ENCODE data around the gene PPP2R3A. TPM values are rescaled to one million over a fixed set of nuclear protein-coding genes. Genes with fewer than 3 reads are reported as not detected.

The PPP2R3A gene
- total RNA-seq, 2 experiments from 2014 or later = 0.07 TPM; not detected in 1

DNA sequence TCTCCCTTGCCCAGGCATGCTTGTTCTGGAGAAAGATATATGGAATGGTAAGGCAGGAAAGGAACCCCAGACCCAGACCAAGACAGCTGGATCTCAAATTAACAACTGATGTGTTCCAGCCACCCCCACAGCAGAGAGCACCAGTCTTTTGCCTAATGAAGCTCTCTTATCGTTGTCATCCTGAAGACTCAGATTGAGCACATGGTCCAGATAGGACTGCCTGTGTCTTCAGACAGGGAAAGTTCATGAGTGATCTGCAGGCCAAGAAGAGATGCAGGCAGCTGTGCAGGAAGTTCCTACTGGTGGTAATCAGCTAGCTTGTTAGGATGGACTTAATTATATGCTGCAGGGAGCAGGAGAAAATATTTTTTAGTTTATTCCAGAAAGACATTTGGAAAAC, 53.3 kb downstream of the PPP2R3A start:
- CTCF ChIA-PET = no interaction called here
- ATAC-seq = no peak
- H3K27ac Mint-ChIP-seq = no peak overlapping the region
- no peak for DNase-seq
- peaks cover 44% of the 10 kb centered on the region for H3K27me3 Mint-ChIP-seq
- H3K9me3 Mint-ChIP-seq (ENCODE audit: low read depth) = no peaks in the 10 kb centered on the region
- no peaks in the 10 kb centered on the region for H3K36me3 Mint-ChIP-seq
- no peak overlapping the region for H3K4me3 Mint-ChIP-seq
- no peaks in the 10 kb centered on the region for H3K4me1 Mint-ChIP-seq

DNA sequence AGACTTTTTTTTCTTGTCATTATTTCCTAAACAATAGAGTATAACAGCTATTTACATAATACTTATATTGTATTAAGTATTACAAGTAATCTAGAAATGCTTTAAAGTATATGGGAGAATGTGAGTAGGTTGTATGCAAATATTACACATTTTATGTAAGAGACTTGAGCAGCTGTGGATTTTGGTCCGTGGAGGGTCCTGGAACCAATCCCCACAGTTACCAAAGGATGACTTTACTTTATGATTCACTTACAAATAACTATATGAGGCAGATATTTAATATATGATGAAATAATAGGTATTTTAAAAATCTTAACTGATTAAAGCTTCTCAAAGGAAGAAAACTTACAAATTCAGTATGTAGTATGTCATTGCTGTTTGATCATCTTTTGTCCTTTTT, 56.3 kb downstream of the PPP2R3A start:
- no peak for DNase-seq
- Mint-ChIP-seq H3K36me3 (no peaks in the 10 kb centered on the region), H3K27me3 (peaks cover 46% of the 10 kb centered on the region), H3K4me1 (no peaks in the 10 kb centered on the region), H3K4me3 (no peak overlapping the region), H3K9me3 (ENCODE audit: low read depth) (no peaks in the 10 kb centered on the region), H3K27ac (no peak overlapping the region)
- ATAC-seq = no peak
- CTCF ChIA-PET = no interaction called here

DNA sequence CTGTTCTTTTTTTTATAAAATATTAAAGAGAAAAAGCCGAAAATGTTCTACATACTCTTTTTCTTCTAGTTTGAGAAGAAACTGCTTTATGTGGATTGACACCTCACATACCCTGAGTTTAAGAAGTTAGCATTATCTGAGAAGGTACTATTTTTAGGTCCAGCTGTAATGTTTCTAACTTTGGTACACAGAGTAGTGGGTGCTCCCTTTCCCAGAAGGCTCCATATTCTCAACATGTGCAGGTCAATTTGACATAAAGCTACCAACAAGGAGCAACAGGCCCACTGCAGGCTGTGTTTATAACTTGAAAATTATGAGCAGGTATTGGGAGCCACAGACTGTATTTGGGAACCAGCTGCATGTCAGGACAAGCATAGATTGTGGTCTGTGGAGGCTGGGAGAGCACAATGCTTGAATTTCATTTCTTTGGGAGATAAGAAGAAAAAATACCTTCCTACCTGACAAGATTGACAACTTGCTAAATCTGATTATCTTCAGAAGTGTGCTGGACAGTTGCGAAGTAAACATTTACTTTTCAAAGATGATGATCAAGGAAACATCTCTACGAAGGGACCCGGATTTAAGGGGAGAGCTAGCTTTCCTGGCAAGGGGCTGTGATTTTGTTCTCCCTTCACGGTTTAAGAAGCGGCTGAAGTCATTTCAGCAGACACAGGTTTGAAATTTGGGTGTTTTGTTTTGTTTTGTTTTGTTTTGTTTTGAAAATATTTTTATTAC, 57.2 kb downstream of the PPP2R3A start:
- Mint-ChIP-seq H3K36me3 (no peaks in the 10 kb centered on the region), H3K27ac (no peak overlapping the region), H3K4me1 (no peaks in the 10 kb centered on the region), H3K27me3 (peaks cover 52% of the 10 kb centered on the region), H3K4me3 (no peak overlapping the region), H3K9me3 (ENCODE audit: low read depth) (no peaks in the 10 kb centered on the region)
- ATAC-seq = no peak
- DNase-seq = no peak
- CTCF ChIA-PET = no interaction called here

DNA sequence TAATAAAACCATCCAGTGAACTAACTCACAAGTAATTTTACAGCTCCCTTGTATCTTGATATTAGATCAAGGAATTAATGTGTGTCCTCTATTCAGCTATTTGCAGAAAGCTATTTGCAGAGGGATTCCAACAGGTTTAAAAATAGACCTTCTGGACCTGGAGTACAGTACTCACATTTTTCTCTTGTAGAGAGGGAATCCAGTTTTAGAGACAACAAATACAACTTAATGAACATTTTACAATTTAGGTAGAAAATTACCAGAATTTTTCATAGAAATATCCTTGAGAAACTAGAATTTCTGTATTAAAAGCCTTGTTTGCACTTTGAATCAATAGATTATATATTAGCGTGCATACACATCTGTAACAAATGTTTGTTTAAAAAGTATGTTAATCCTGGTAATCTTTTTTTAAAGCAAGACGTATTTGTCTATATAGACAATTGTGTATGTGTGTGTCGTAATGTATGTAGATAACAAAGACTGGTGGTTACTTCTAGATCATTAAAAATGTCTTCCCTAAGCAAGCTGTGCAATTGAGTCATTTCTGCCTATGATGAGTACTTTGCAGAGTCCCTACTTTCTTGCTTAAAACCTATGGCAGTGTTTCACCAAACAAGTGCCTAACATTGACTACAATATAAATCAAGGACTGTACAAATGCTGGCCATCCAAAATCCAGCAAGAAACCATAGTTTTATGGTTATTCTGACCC, 57.9 kb downstream of the PPP2R3A start:
- peaks cover 56% of the 10 kb centered on the region for H3K27me3 Mint-ChIP-seq
- CTCF ChIA-PET = no interaction called here
- H3K27ac Mint-ChIP-seq = no peak overlapping the region
- H3K9me3 Mint-ChIP-seq (ENCODE audit: low read depth) = no peaks in the 10 kb centered on the region
- no peak for ATAC-seq
- no peak overlapping the region for H3K4me3 Mint-ChIP-seq
- H3K36me3 Mint-ChIP-seq = no peaks in the 10 kb centered on the region
- no peak for DNase-seq
- no peaks in the 10 kb centered on the region for H3K4me1 Mint-ChIP-seq

DNA sequence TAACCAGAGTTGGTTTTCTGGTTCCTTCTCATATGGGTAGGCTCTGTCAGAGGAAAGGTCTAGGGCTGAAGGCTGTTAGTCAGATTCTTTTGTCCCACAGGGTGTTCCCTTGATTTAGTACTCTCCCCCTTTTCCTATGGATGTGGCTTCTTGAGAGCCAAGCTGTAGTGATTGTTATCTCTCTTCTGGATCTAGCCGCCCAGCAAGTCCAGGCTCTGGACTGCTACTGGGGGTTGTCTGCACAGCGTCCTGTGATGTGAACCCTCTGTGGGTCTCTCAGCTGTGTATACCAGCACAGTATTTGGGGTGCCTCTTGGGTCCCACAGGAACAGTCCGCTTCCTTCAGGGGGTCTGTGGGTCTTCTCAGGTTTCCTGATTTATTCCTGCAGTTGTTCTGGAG, 70.8 kb downstream of the PPP2R3A start:
- Mint-ChIP-seq H3K9me3 (ENCODE audit: low read depth) (no peaks in the 10 kb centered on the region), H3K27me3 (peaks cover 40% of the 10 kb centered on the region), H3K4me1 (no peaks in the 10 kb centered on the region), H3K27ac (no peak overlapping the region), H3K36me3 (no peaks in the 10 kb centered on the region), H3K4me3 (no peak overlapping the region)
- CTCF ChIA-PET = no interaction called here
- no peak for ATAC-seq
- DNase-seq = no peak

DNA sequence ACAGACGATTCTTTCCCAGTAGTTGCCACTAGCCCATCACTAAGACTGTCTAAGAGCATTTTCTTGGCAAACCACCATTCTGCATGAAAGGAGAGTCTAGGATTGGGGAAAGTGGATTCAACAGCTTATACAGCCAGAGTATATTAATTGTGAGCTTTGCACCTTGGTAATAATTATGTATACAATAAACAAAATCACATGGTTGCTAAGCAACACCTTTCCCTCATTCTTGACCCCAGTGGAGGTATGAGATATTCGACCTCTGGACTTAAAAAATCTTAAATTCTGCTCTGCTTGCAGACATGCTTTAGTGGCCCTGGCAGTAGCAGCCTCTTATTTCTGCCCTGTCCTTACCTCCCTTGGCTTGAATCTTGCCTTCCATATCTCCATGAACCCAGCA, 73.1 kb downstream of the PPP2R3A start:
- CTCF ChIA-PET = no interaction called here
- H3K36me3 Mint-ChIP-seq = no peaks in the 10 kb centered on the region
- no peak overlapping the region for H3K4me3 Mint-ChIP-seq
- ATAC-seq = no peak
- H3K9me3 Mint-ChIP-seq (ENCODE audit: low read depth) = no peaks in the 10 kb centered on the region
- no peak for DNase-seq
- peaks cover 45% of the 10 kb centered on the region for H3K27me3 Mint-ChIP-seq
- no peak overlapping the region for H3K27ac Mint-ChIP-seq
- no peaks in the 10 kb centered on the region for H3K4me1 Mint-ChIP-seq

DNA sequence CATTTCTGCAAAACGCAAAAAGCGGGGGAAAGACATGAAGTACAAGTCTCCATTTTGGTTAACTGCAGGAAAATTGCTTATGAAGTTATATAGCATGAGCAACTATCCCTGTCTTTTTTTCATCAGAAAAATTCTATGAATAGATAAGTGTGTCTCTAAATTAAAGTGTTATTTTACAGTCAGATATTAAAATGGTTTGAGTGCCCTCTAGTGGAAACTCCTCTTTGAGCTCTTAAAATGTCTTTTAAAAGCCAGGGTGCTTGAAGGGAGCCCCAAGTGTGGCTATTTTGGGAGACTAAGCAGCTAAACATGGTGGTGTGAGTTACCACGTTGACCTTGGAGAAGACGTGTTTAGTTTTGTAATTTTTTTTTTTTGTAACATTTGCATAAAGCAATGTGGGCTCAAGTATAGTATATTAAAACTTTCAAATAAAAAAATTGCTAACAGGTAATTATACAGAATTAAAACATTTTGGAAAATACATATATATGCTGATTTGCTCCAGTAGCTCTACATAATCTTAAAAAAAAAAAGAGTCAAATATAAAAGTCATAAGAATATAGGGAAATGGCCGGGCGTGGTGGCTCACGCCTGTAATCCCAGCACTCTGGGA, 77.2 kb downstream of the PPP2R3A start:
- no peak overlapping the region for H3K4me3 Mint-ChIP-seq
- DNase-seq (no peak), ATAC-seq (no peak)
- no peak overlapping the region for H3K27ac Mint-ChIP-seq
- no peaks in the 10 kb centered on the region for H3K9me3 Mint-ChIP-seq (ENCODE audit: low read depth)
- no peaks in the 10 kb centered on the region for H3K36me3 Mint-ChIP-seq
- H3K27me3 Mint-ChIP-seq = peaks cover 19% of the 10 kb centered on the region
- no peaks in the 10 kb centered on the region for H3K4me1 Mint-ChIP-seq
- CTCF ChIA-PET = interaction anchor here (0.7 to 2.2 kb wide), 6 partner anchors 10 to 1441 kb away, joined by 3 to 13 read pairs (median 3); no protein-coding TSS in a partner anchor

DNA sequence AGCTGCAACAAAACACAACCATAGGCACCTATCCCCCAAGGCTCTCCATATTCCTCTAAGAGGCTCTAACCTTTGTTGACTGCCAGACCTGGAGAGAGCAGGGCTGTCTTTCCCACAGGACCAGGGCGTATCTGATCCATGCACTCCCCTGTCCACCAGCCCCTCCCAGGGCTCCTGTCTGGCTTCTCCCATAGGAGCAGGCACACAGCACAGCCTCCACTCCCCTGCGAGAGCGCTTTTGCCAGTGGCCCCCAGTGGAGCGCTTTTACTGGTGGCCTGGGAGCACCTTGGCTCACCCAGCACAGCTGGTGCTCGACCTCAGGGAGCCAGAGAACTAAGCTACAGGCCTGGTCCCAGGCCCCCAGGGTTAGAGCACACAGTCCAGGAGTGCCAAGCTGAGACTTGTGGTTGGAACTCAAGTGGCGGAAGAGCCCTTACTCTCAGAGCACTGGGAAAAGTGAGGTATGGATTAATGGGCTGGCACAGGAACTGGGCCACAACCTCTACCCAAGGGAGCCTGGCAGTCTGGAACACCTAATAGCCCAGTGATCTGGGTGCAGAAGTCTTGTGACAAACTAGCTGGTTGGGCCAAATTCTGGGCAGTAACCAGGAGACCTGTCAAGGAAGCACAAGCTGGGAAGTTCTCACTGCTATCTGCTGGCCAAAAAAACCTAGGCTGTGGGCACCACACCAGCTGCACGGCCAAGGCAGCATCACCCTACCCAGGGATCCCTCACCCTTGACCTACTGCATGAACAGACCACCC, 79.6 kb downstream of the PPP2R3A start:
- CTCF ChIA-PET = interaction anchor here (0.6 kb wide), 1 partner anchor 35 kb away, joined by 3 read pairs; no protein-coding TSS in a partner anchor
- Mint-ChIP-seq H3K36me3 (no peaks in the 10 kb centered on the region), H3K27ac (no peak overlapping the region), H3K9me3 (ENCODE audit: low read depth) (no peaks in the 10 kb centered on the region), H3K4me3 (no peak overlapping the region), H3K4me1 (no peaks in the 10 kb centered on the region), H3K27me3 (peaks cover 22% of the 10 kb centered on the region)
- DNase-seq (no peak), ATAC-seq (no peak)

DNA sequence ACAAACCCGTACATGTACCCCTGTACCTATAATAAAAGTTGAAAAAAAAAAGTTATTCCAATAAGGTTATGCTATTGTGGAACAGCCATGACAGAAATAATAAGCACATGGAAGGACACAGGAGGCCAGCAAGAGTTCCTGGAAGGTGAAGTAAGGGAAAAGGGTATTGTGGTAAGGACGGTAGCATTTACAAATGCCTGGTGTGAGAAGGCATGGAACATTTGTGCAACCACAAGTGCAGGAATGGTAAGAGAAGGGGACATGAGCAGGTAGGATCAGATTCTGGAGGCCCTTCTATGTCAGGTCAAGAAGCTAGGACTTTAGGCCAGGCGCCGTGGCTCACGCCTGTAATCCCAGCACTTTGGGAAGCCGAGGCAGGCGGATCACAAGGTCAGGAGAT, 82.5 kb downstream of the PPP2R3A start:
- Mint-ChIP-seq H3K27ac (no peak overlapping the region), H3K4me1 (no peaks in the 10 kb centered on the region), H3K36me3 (no peaks in the 10 kb centered on the region), H3K4me3 (no peak overlapping the region), H3K9me3 (ENCODE audit: low read depth) (no peaks in the 10 kb centered on the region), H3K27me3 (peaks cover 21% of the 10 kb centered on the region)
- CTCF ChIA-PET = no interaction called here
- ATAC-seq = no peak
- DNase-seq = no peak

DNA sequence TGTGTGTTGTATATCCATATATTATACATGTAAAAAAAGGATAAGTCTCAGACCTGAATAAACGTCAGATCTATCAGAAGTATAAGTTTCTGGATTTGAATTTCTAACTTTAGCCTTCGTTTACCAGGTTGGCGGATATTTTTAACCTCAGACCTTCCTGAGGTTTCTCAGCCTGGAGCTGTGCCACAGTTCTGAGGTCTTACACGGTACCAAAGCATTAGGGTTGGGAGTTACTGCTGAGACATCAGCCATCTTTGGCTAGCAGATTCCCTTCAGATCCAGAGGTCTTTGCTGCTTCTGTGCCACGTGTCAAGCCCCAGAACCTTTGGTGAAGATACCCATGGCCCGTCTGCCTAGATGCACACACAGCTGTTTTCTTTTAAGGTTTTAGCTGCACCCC, 84.7 kb downstream of the PPP2R3A start:
- H3K36me3 Mint-ChIP-seq = no peaks in the 10 kb centered on the region
- no peaks in the 10 kb centered on the region for H3K4me1 Mint-ChIP-seq
- peaks cover 27% of the 10 kb centered on the region for H3K27me3 Mint-ChIP-seq
- ATAC-seq (no peak), DNase-seq (no peak)
- H3K9me3 Mint-ChIP-seq (ENCODE audit: low read depth) = no peaks in the 10 kb centered on the region
- H3K27ac Mint-ChIP-seq = no peak overlapping the region
- CTCF ChIA-PET = interaction anchor here (1.0 kb wide), 1 partner anchor 341 kb away, joined by 3 read pairs; no protein-coding TSS in a partner anchor
- H3K4me3 Mint-ChIP-seq = no peak overlapping the region

DNA sequence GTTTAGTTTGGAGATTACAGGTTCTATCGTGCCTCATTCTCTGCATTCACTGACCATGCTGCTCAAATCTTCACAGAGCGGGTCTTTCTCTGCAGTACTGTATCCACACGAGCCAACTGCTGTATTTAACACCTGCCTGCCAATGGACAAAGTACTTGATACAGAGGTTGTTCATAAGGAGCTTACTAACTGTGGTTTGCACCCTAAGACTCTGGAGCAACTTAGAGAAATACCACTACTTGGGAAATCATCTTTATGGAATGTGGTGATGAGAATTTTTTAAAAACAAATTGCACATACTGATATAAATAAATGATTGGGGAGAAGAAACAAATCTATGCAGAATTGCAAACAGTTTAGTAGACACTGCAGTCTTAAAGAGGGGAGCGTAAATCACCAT, 90.0 kb downstream of the PPP2R3A start:
- H3K36me3 Mint-ChIP-seq = no peaks in the 10 kb centered on the region
- H3K4me1 Mint-ChIP-seq = no peaks in the 10 kb centered on the region
- H3K27ac Mint-ChIP-seq = no peak overlapping the region
- ATAC-seq (no peak), DNase-seq (no peak)
- no peaks in the 10 kb centered on the region for H3K9me3 Mint-ChIP-seq (ENCODE audit: low read depth)
- peaks cover 44% of the 10 kb centered on the region for H3K27me3 Mint-ChIP-seq
- CTCF ChIA-PET = no interaction called here
- H3K4me3 Mint-ChIP-seq = no peak overlapping the region

DNA sequence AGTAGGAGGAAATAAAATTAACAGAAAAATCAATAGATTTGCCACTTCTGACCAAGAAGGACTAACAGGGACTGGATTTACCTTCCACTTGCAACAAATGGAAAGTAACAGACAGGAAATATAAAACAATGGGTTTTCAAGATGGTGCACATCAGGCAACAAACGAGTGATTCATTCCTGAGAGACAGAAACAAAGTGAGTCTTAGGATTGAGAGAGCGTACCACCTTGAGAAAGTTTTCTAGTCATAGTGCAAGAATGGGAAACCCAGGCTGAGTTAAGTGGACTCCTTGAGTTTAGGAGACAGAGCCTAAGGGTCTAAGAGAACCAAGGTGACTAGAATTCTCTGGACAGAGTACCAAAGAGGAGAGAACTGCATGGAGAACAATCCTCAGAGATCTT, 101.7 kb downstream of the PPP2R3A start:
- CTCF ChIA-PET = interaction anchor here (1.4 kb wide), 1 partner anchor 685 kb away, joined by 3 read pairs; the partner anchor contains the start of gene STAG1
- Mint-ChIP-seq H3K27ac (no peak overlapping the region), H3K36me3 (no peaks in the 10 kb centered on the region), H3K9me3 (ENCODE audit: low read depth) (no peaks in the 10 kb centered on the region), H3K27me3 (no peaks in the 10 kb centered on the region), H3K4me1 (peaks cover 4% of the 10 kb centered on the region), H3K4me3 (no peak overlapping the region)
- DNase-seq = no peak
- no peak for ATAC-seq

DNA sequence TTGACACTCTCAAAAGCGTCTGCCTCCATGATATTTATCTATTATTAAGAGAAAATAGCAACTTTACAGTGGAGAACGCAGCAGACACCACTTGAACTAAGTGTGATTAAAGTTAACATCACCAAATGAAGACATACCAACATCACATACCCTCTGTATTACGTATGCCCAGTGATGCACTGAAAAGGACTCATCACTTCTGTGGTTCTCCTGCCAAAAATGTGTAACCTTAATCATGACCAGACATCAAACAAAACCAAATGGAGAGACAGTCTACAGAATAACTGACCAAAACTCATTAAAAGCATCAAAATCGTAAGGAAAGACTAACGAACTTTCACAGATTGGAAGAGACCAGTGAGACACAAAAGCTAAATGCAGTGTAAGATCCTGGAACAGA, 103.2 kb downstream of the PPP2R3A start:
- CTCF ChIA-PET = interaction anchor here (1.0 to 1.2 kb wide), 3 partner anchors 9 to 684 kb away, joined by 3 to 7 read pairs (median 3); partner anchors contain the start of gene STAG1
- DNase-seq = no peak
- ATAC-seq = no peak
- no peaks in the 10 kb centered on the region for H3K36me3 Mint-ChIP-seq
- no peaks in the 10 kb centered on the region for H3K9me3 Mint-ChIP-seq (ENCODE audit: low read depth)
- H3K4me3 Mint-ChIP-seq = no peak overlapping the region
- H3K27me3 Mint-ChIP-seq = peaks cover 1% of the 10 kb centered on the region
- no peak overlapping the region for H3K27ac Mint-ChIP-seq
- peaks cover 4% of the 10 kb centered on the region for H3K4me1 Mint-ChIP-seq
